Subcutaneous adipose tissue (tissue), 4 donors: ENCODE results near the gene TLL2. TPM values are rescaled to one million over a fixed set of nuclear protein-coding genes. Genes with fewer than 3 reads are reported as not detected.

Experiments
- CTCF ChIP-seq: fragments of 450-650 bp; IDR thresholded peaks from one replicate; pipeline ENCODE4 v1.5.1; 2016; ENCODE audit warnings: low read depth, mild to moderate bottlenecking, control low read depth, antibody characterized with exemption, moderate library complexity
- total RNA-seq, 4 donors: library from RNA; depleted of rRNA; stranded (reverse); fragments of >200 nt; gene quantifications; one replicate each; pipeline ENCODE4 v1.1.0, GENCODE V29; 2016

The TLL2 gene
- total RNA-seq, 4 donors from 2014 or later, result not detected

- no peak for TF ChIP-seq CTCF
Measured at GRCh38 chr10:96339383-96339782, 174.3 kb downstream of the TLL2 start.

- no peak for TF ChIP-seq CTCF
Measured at GRCh38 chr10:96338279-96338925, 175.3 kb downstream of the TLL2 start.

- no peak for TF ChIP-seq CTCF
Measured at GRCh38 chr10:96337106-96337505, 176.6 kb downstream of the TLL2 start.

GRCh38 chr10:96334616-96335526, 178.9 kb downstream of the TLL2 start:
- TF ChIP-seq CTCF, result no peak

- TF ChIP-seq CTCF, result no peak
Measured at GRCh38 chr10:96333101-96333500, 180.6 kb downstream of the TLL2 start.

- TF ChIP-seq CTCF, result no peak
Measured at GRCh38 chr10:96327462-96327861, 186.3 kb downstream of the TLL2 start.

GRCh38 chr10:96325719-96326373, 187.9 kb downstream of the TLL2 start:
- no peak for TF ChIP-seq CTCF
